ENCODE results near the gene NR3C2. TPM values are rescaled to one million over a fixed set of nuclear protein-coding genes. Genes with fewer than 3 reads are reported as not detected.

NR3C2 gene
- 31.4 TPM for total RNA-seq
- long read RNA-seq, full-length matches to known transcripts: 3 of 18 reads
- long read RNA-seq, partial matches to known transcripts: 1 of 18 reads
- long read RNA-seq, other reads (novel, unspliced or antisense): 14 of 18 reads

DNA sequence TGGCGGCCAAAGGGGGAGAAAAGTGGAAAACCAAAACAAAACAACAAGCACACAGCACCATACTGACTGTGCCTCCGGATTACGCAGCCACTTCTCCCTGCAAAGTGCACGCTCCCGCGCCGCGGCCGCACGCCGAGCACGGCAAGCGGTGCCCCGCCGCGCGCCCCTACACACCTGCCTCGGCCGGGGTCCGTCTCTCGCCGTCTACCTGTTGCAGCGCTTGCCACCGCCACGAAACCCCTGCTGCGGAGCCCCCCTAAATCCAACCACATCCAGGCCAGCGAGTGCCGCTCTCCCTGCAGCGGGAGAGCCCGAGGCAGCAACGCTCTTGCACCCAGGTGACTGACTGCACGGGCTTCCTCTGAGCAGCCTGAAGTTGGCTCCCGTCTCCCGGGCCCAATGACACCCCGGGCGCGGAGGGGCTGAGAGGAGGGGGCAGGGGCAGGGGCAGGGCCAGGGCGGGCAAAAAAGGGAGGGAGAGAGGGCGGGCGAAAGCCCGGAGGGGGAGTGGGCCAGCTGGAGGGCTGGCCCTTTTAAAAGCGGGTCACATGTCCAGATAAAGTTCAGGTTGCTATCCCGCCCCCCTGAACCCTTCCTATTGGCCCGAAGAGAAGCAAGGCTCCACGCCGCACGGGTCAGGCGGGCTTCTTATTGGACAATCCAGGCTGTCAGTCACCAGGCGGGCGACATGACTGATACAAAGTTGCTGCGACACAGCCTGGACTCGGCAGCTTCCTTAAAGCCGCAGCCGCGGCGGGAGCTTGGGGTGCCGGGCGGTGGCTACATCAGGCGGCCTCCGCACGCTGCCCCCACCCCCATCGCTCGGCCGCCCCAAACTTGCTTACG lies at the start of gene NR3C2:
NR3C2 (minus strand) TSS at position 429 of the 846 bp plus-strand sequence.
- peak within 1 kb of the TSS; percentile 97 for H3K4me3 ChIP-seq
- ATAC-seq: peak; percentile 94 to 95
- H3K4me1 ChIP-seq: peaks cover 34% of the 10 kb centered on the region
- DNase-seq: peak; percentile 99
- peaks cover 4% of the 10 kb centered on the region for H3K27me3 ChIP-seq (ENCODE audit: low read depth)
- peak within 1 kb of the TSS; percentile 98 for H3K27ac ChIP-seq
- intact Hi-C loops (cut with DNase I): no loop called here
- TF ChIP-seq, protein P1, sequence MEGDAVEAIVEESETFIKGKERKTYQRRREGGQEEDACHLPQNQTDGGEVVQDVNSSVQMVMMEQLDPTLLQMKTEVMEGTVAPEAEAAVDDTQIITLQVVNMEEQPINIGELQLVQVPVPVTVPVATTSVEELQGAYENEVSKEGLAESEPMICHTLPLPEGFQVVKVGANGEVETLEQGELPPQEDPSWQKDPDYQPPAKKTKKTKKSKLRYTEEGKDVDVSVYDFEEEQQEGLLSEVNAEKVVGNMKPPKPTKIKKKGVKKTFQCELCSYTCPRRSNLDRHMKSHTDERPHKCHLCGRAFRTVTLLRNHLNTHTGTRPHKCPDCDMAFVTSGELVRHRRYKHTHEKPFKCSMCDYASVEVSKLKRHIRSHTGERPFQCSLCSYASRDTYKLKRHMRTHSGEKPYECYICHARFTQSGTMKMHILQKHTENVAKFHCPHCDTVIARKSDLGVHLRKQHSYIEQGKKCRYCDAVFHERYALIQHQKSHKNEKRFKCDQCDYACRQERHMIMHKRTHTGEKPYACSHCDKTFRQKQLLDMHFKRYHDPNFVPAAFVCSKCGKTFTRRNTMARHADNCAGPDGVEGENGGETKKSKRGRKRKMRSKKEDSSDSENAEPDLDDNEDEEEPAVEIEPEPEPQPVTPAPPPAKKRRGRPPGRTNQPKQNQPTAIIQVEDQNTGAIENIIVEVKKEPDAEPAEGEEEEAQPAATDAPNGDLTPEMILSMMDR (IDR thresholded peaks at IDR 0.05): no peak
- H3K36me3 ChIP-seq: no peaks in the 10 kb centered on the region
- H3K9me3 ChIP-seq: no peaks in the 10 kb centered on the region

DNA sequence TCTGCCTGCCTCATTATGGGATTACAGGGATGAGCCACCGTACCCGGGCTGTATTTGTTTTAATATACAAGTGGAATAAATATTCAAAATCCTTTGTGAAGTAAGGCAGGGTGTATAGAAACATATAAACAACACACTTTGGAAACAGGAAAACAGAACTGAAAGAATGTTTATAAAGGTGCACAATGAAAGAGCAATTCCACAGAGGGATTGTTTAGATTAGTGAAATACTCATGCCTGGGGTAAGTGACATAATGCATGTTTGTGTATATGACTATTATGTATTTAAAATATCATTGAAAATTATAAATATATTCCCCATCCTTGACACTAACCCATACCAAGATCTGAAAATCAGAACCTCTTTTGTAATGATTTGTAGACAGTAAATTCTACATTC lies 45.0 kb upstream of the NR3C2 start:
- H3K27me3 ChIP-seq (ENCODE audit: low read depth): no peaks in the 10 kb centered on the region
- no peak overlapping the region for H3K27ac ChIP-seq
- intact Hi-C loops (cut with DNase I): no loop called here
- ATAC-seq (no peak), DNase-seq (no peak)
- no peaks in the 10 kb centered on the region for H3K4me1 ChIP-seq
- no peak overlapping the region for H3K4me3 ChIP-seq
- no peaks in the 10 kb centered on the region for H3K36me3 ChIP-seq
- peaks cover 4% of the 10 kb centered on the region for H3K9me3 ChIP-seq
- TF ChIP-seq, protein P1 (IDR thresholded peaks at IDR 0.05): no peak

DNA sequence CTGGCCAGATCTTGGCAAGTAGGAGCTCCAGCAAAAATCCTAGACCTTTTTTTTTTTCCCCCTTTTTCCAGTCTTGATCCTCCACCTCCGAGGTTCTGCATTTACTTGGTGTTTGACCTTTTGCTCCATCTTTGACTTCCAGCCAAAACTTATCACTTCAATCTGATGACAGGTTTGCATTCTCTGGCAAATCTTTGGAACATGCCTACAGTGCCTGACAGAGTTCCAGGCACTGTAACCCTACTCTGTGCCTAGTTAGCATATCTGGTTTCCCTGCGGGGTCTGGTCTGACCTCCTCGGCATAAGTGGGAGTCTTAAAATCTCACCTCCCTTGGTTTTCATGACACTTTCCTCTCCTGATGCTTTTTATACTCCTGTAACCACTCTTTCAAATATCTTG lies 39.4 kb upstream of the NR3C2 start:
- ATAC-seq: no peak
- no peaks in the 10 kb centered on the region for H3K4me1 ChIP-seq
- no peak overlapping the region for H3K27ac ChIP-seq
- no peak for DNase-seq
- TF ChIP-seq, protein P1 (IDR thresholded peaks at IDR 0.05): no peak
- H3K36me3 ChIP-seq: no peaks in the 10 kb centered on the region
- peaks cover 4% of the 10 kb centered on the region for H3K9me3 ChIP-seq
- intact Hi-C loops (cut with DNase I): no loop called here
- no peak overlapping the region for H3K4me3 ChIP-seq
- H3K27me3 ChIP-seq (ENCODE audit: low read depth): no peaks in the 10 kb centered on the region

DNA sequence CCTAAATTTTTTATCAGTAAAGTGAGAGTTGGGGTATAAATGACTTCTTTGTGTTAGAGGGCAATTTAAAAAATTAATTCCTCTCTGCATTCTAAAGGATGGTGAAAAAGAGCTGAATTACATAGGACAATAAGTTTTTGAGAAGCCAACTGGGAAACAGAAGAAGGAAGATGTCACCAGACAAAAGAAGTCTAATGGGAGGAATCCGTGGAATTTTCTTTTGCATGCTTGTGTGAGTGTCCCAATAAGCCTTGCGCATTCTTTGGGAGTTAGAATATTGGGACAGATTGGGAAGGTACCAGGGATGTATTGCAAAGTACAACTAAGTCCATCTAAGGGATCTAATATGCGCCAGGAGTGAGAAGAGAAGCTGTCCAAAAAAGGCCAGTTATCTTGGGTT lies 35.1 kb upstream of the NR3C2 start:
- H3K27ac ChIP-seq: no peak overlapping the region
- no peak for DNase-seq
- no peaks in the 10 kb centered on the region for H3K27me3 ChIP-seq (ENCODE audit: low read depth)
- no peaks in the 10 kb centered on the region for H3K9me3 ChIP-seq
- no peaks in the 10 kb centered on the region for H3K36me3 ChIP-seq
- H3K4me3 ChIP-seq: no peak overlapping the region
- H3K4me1 ChIP-seq: no peaks in the 10 kb centered on the region
- intact Hi-C loops (cut with DNase I): no loop called here
- no peak for ATAC-seq
- TF ChIP-seq, protein P1 (IDR thresholded peaks at IDR 0.05): no peak

DNA sequence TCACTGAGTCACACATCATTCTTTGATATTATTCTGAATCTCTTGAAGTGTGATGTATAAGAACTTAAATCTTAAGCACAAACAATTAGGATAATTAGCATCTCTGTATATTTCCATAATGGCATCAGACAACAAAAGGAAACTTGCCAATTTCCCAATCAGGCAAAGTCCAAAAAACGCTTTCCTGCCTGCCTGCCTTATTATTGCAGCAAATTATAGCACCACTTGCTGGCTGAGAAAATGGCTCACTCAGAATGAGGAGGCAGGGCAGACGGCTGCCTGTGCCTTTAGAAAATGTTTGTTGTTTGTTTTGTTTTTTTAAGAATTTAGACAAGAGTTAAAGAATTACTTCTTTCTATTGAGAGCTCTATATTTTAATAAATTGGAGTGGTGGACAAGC lies 27.7 kb upstream of the NR3C2 start:
- no peak overlapping the region for H3K4me3 ChIP-seq
- H3K36me3 ChIP-seq: no peaks in the 10 kb centered on the region
- no peaks in the 10 kb centered on the region for H3K4me1 ChIP-seq
- TF ChIP-seq, protein P1 (IDR thresholded peaks at IDR 0.05): no peak
- DNase-seq (no peak), ATAC-seq (no peak)
- no peaks in the 10 kb centered on the region for H3K9me3 ChIP-seq
- H3K27me3 ChIP-seq (ENCODE audit: low read depth): no peaks in the 10 kb centered on the region
- no peak overlapping the region for H3K27ac ChIP-seq
- intact Hi-C loops (cut with DNase I): no loop called here

All from lower lobe of right lung (tissue), 2 donors.